Inflammatory macrophage (primary cell): ENCODE results near the gene VEPH1.
A peak's percentile ranks its signal among the peaks of the same experiment; 100 is the strongest.

Experiments used
- DNase-seq, 2 donors: peaks; one replicate each; pipeline ENCODE4 v3.0.0-alpha.2; 2020 to 2022

The VEPH1 gene

GRCh38 chr3:157248590-157249422 lies 254.4 kb downstream of the VEPH1 start:
- peak; percentile 37 to 38 for DNase-seq

DNA sequence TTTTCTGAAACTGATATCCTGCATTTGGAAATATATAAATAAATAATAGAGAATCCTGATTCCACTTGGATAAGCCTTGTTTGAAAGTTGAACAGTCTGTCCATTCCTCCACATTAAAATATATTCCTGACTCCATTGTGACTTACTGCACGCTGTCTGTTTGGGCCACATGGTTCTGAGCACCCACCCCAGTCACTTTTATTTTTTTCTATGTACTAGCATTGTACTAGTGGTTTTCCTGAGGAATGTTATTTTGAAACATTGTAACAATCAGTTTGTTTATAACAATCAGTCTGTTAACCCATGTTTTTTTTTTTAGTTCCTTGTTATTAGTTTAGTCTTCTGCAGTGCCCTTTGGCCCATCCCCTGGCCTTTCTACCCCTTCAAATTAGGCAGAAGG lies 255.8 kb downstream of the VEPH1 start:
- DNase-seq, result no peak

- no peak for DNase-seq
These were observed 260.4 kb downstream of the VEPH1 start for GRCh38 chr3:157242836-157243235.

DNA sequence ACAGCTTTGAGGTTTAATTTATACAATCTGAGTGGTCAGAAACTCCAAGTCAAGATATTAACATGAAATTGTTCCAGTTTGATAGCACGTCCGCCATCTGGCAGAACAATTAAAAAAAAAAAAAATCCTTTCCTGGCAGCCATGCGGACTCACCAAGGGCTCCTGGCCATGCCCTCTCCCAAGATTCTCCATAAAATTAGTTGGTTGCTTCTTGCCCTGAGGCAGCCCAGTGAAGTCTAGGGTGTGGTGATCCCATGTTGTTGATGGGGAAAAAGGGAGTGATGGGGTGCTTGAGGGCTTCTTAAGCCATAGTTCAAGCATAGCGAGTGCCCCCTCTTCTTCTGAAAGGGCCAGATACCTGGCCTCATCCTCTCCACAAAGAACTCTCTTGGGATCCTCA lies 261.6 kb downstream of the VEPH1 start:
- DNase-seq, result no peak

DNA sequence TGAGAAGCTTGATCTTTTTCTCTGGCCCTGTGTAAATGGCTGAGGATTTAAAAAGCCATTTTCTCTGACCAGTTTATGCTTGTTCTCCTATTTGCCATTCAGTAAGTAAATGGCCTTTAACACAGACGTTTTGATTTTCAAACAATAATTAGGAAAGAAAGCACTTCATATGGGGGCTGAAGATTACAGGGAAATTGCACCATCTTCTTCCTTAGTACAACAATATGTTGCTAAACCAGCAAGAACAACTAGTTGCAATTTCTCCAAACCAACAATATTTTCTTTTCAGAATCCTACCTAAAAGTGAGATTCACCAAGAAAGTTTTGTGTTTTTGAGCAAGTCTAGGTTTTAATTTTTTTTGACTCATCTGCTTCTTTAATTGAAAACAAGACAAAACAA lies 262.8 kb downstream of the VEPH1 start:
- peak; percentile 64 to 79 for DNase-seq

DNA sequence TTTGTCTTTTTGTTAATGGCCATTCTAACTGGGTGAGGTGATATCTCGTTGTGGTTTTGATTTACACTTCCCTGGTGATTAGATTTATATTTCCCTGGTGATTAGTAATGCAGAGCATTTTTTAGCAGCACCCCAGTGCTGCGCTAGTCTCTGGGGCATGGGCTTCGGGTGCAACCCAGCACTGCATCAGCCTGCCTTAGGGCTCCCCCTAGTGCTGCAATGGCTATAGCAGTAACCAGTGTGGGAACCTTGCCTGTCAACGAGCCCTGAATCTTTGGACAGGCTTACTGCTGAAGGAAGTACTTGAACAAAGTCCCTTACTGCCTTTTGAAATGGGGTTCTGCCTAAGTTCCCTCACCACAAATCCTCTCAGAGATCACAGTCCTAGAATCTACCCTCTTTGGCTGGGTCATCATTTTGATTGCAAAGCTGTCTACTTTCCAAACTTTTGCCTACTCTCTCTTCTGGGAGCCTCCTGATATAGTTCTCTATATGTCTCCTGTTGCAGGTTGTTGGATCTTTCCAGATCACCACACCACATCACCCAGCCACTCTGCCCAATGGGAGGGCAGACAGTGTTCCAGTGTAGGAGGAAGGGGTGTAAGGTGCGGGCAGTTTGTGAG lies 264.0 kb downstream of the VEPH1 start:
- peak; percentile 78 to 85 for DNase-seq

DNA sequence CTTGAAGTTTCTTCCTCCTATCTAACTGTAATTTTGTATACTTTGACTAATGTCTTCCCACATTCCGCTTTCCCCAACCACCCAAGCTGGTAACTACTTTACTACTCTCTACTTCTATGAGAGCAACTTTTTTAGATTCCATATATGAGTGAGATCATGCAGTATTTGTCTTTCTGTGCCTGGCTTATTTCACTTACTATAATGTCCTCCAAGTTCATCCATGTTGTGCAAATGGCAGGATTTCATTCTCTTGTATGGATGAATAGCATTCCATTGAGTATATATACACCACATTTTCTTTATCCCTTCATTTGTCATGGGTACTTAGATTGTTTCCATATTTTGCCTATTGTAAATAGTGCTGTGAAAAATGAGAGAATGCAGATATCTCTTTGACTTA lies 264.8 kb downstream of the VEPH1 start:
- DNase-seq, result no peak

GRCh38 chr3:157237886-157238285 lies 265.3 kb downstream of the VEPH1 start:
- DNase-seq, result no peak

DNA sequence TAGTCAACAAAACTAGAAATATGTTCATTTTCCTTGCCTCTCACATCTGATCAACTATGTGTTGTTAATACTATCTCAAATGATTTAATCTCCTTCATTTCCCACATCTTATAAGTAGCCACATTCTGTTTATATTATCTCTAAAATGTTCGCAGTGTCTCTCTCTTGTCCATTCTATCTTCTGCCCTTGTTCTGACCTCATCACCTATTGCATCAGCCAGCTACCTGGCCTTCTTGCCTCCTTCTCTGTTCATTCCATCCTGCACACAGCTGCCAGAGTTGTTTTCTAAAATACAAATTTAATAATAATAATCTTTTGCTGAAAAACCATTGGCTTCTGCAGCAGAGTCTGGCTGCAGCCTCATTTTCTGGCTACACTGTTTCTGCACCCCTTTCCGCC lies 267.9 kb downstream of the VEPH1 start:
- DNase-seq, result no peak

GRCh38 chr3:157233923-157234322 lies 269.3 kb downstream of the VEPH1 start:
- DNase-seq, result no peak

DNA sequence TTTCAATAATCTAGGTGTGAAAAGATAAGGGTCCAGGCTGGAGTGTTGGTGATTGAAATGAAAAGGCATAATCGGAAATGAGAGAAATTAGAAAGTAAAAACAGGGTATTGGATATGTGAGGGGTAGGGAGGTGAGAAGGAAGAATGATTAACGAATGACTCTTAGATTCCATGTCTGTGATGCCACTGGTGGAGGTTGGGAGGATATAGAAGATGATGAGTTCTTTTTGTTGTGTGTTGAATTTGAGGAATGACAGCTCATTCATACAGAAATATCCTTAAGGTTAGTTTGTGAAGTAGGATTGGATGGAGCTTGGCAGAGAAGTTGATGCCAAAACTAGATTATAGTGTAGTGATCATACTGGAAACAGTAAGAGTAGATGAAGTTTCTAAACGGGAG lies 271.1 kb downstream of the VEPH1 start:
- no peak for DNase-seq

- no peak for DNase-seq
These were observed 272.1 kb downstream of the VEPH1 start for GRCh38 chr3:157231071-157231470.

DNA sequence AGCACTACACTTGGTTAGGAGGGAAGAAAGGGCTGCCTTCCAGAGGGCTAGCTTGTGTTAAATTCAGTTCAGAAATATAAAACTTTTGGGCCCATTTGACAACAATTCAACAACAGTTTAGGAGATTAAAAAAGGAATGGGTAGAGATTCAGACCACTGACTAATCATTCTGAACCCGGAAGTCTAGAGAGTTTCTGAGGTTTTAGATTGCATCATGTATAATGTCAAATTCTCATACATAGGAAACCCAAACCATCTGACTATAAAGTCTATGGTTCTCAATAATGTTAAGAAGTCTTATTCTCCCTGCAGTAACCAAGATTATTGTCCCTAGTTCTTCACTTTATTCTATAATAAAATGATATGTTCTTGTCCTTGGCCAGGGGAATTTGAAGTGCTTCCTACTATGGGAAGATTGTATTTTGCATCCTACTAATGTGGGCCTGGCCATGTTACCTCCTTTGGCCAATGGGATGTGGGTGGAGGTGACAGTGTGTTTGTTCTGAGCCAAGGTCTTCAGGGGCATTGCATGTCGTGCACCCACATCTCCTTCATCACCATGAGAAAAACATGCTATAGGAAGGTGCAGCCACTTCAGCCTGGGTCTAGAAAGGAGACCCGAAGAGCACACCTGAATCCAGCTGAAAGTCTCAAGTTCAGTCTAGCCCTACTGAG lies 276.9 kb downstream of the VEPH1 start:
- DNase-seq, result peak; percentile 30 to 59

- peak; percentile 21 to 71 for DNase-seq
These were observed 278.2 kb downstream of the VEPH1 start for GRCh38 chr3:157225001-157225400.

DNA sequence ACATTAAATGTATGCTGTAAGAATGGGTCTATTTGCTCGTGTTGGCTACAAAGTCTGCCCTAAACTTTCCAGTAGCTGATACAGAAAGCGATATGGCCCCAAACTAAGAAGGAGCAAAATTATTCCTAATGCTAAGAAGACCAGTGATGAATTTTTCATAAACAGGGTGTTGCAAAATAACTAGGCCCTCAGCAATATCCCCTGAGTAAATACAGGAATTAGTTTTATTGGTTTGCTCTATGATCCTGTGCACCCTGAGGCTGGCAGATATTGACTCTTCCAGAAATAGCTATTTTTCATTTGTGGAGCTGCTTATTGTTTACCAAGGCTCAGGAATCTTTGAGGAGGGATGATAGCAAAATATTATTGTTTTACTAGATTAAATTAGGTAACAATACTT lies 282.3 kb downstream of the VEPH1 start:
- DNase-seq, result no peak

GRCh38 chr3:157220211-157220610 lies 283.0 kb downstream of the VEPH1 start:
- no peak for DNase-seq

DNA sequence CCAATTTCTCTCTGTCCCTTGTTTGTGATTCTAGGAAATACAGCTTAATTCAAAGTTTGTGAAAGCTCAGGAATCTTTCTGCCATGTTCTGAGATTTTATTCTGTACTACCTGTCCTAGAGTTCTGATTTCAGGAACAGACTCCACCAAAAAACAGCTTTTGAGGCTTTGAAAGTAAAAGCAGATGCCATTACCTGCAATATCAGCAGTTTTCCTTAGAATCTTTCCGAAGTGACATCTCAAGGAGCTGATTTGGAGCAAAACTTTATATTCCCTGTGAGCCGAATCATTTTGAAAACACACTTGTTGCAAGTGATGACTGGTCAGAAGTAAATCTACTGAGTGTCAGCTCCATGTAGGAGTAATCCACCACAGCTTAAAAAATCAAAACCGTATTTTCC lies 284.0 kb downstream of the VEPH1 start:
- no peak for DNase-seq
